ENCODE data around the gene SNX22.

GRCh38 chr15:64191971-64192830, 40.7 kb downstream of the SNX22 start:
- TF ChIP-seq, protein P1, sequence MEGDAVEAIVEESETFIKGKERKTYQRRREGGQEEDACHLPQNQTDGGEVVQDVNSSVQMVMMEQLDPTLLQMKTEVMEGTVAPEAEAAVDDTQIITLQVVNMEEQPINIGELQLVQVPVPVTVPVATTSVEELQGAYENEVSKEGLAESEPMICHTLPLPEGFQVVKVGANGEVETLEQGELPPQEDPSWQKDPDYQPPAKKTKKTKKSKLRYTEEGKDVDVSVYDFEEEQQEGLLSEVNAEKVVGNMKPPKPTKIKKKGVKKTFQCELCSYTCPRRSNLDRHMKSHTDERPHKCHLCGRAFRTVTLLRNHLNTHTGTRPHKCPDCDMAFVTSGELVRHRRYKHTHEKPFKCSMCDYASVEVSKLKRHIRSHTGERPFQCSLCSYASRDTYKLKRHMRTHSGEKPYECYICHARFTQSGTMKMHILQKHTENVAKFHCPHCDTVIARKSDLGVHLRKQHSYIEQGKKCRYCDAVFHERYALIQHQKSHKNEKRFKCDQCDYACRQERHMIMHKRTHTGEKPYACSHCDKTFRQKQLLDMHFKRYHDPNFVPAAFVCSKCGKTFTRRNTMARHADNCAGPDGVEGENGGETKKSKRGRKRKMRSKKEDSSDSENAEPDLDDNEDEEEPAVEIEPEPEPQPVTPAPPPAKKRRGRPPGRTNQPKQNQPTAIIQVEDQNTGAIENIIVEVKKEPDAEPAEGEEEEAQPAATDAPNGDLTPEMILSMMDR (IDR thresholded peaks at IDR 0.05; ENCODE audit: low read length) = no peak
- TF ChIP-seq EZH2 (IDR thresholded peaks at IDR 0.05; ENCODE audit: borderline replicate concordance, low read length) = no peak
